ENCODE data around the gene PLEKHA3. TPM values are rescaled to one million over a fixed set of nuclear protein-coding genes. Genes with fewer than 3 reads are reported as not detected.

The PLEKHA3 gene
- total RNA-seq = 28.2 TPM
- 10 to 100 TPM; 26.4 to 39.0 (median 27.7) TPM for polyA plus RNA-seq

DNA sequence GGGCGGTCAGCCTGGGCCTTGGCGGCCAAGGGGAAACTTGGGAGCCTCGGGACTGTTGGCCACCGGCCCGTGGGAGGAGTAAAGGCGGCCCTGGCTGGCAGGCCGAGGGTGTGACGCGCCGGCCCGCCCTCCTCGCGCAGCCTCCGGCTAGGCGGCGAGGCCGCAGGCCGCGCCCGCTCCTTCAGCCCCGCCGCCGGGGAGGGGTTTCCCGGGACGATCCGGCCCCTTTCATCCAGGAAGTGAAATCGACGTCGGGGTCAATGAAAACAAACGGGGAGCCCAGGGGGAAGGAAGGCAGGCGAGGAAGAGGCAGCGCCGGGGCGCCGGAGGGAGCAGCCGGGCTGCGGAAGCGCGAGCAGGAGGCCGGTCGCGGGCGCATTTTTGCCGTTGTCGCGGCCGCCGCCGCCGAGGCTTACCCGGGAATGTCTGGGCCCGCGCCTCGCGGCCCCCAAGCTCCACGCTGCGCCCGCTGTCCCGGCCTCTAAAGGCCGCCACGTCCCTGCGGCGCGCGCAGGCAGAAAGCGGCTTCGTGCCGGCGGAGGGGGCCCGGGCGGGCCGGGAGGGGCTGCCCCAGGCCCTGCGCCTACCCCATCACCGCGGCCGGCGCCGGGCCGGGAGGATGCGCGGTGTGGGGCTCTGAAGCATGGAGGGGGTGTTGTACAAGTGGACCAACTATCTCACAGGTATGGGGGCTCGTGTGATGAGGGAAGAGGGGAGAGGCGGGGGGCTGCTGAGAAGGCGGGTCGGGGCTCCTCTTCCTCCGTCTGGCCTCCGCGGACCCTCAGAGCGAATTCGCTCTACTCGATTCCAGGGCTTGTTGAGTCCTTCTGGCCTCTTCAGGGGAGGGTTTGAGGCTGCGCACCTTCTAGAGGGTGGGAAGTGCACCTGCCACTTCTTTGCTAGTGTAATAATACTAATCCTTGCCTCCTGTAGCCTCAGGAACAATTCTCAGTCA lies at the start of gene PLEKHA3:
PLEKHA3 (plus strand) TSS at position 231 of the 955 bp plus-strand sequence; CDS start at position 644, 413 bp downstream.
- H3K4me3 Mint-ChIP-seq = peak within 1 kb of the TSS; percentile 96 to 98 (median 98)
- peaks cover 2% of the 10 kb centered on the region for H3K36me3 Mint-ChIP-seq
- H3K27me3 Mint-ChIP-seq = peaks cover 11% of the 10 kb centered on the region
- peak; percentile 46 to 49 for ATAC-seq (ENCODE audit: low read depth in 2 of 2)
- Histone ChIP-seq H3K27ac (ENCODE audit: insufficient read depth, low read length, poor library complexity, severe bottlenecking) (peak within 1 kb of the TSS; percentile 95), H3K9me3 (ENCODE audit: control insufficient read depth in 2 of 2, low read length in 2 of 2) (no peaks in the 10 kb centered on the region), H3K27me3 (ENCODE audit: control insufficient read depth, insufficient read depth, low read length) (no peaks in the 10 kb centered on the region), H3K4me1 (ENCODE audit: control insufficient read depth, insufficient read depth, low read length, poor library complexity, severe bottlenecking) (peaks cover 53% of the 10 kb centered on the region), H3K4me3 (ENCODE audit: low read depth, low read length) (peak within 1 kb of the TSS; percentile 98), H3K36me3 (ENCODE audit: control insufficient read depth, insufficient read depth, low read length) (no peaks in the 10 kb centered on the region)
- peaks cover 26 to 61% (median 48%) of the 10 kb centered on the region in 4 donors for H3K4me1 Mint-ChIP-seq
- peak; percentile 66 to 85 (median 79) for DNase-seq
- no peaks in the 10 kb centered on the region for H3K9me3 Mint-ChIP-seq
- H3K27ac Mint-ChIP-seq = peak within 1 kb of the TSS; percentile 97 to 99 (median 99)

DNA sequence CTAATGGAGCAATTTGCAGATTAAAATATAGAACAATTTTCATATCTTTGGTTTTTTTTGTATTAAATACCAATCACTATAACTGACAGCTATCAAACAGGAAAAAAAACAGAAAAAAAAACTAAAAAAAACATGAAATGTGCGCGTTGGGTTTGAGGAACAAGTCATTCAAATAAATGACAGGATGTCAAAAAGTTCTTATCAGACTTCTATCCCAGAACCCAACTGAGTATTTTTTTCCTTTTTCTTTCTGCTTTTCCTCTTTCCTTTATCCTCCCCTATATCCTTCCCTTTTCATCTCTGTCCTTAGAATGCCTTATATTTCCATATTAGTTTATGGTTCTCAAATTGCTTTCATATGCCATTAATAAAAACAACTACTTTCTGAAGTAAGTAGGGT lies 43.6 kb upstream of the PLEKHA3 start:
- Histone ChIP-seq H3K4me1 (ENCODE audit: control insufficient read depth, insufficient read depth, low read length, poor library complexity, severe bottlenecking) (no peaks in the 10 kb centered on the region), H3K27ac (ENCODE audit: insufficient read depth, low read length, poor library complexity, severe bottlenecking) (no peak overlapping the region), H3K36me3 (ENCODE audit: control insufficient read depth, insufficient read depth, low read length) (peaks cover 77% of the 10 kb centered on the region), H3K9me3 (ENCODE audit: control insufficient read depth in 2 of 2, low read length in 2 of 2) (no peaks in the 10 kb centered on the region), H3K4me3 (ENCODE audit: low read depth, low read length) (no peak overlapping the region), H3K27me3 (ENCODE audit: control insufficient read depth, insufficient read depth, low read length) (no peaks in the 10 kb centered on the region)
- peaks cover 0 to 3% (median 0%) of the 10 kb centered on the region in 4 donors for H3K4me1 Mint-ChIP-seq
- no peak overlapping the region for H3K27ac Mint-ChIP-seq
- ATAC-seq (ENCODE audit: low read depth in 2 of 2) (no peak), DNase-seq (no peak)
- H3K9me3 Mint-ChIP-seq = no peaks in the 10 kb centered on the region
- peaks cover 39% of the 10 kb centered on the region for H3K36me3 Mint-ChIP-seq
- no peaks in the 10 kb centered on the region for H3K27me3 Mint-ChIP-seq
- H3K4me3 Mint-ChIP-seq = no peak overlapping the region

DNA sequence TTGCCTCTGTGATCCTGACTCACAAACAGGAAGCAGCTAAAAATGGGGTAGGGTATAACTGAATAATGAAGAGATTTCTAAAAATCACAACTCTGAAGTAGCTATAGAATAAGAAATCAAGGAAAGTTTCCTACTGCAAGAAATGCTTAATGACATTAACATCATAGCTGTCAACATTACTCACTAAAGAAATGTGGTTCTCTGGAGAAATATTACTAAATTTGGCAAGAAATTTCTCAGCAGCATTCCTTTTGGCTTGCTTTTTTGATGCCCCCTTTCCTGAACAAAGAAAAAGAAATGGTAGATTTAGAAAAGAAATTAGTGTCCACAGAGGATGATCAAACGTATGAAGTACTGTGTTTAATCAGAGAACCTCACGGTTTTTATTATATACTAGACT lies 38.8 kb upstream of the PLEKHA3 start:
- H3K4me3 ChIP-seq (ENCODE audit: low read depth, low read length) = no peak overlapping the region
- DNase-seq = no peak
- no peaks in the 10 kb centered on the region for H3K9me3 ChIP-seq (ENCODE audit: control insufficient read depth in 2 of 2, low read length in 2 of 2)
- no peaks in the 10 kb centered on the region for H3K4me1 ChIP-seq (ENCODE audit: control insufficient read depth, insufficient read depth, low read length, poor library complexity, severe bottlenecking)
- peaks cover 78% of the 10 kb centered on the region for H3K36me3 ChIP-seq (ENCODE audit: control insufficient read depth, insufficient read depth, low read length)
- Mint-ChIP-seq H3K9me3 (no peaks in the 10 kb centered on the region), H3K4me3 (no peak overlapping the region), H3K27ac (peak overlapping the region in 1 of 3 donors; percentile 3), H3K27me3 (no peaks in the 10 kb centered on the region), H3K36me3 (peaks cover 48% of the 10 kb centered on the region), H3K4me1 (peaks cover 8 to 16% (median 12%) of the 10 kb centered on the region in 4 donors)
- no peaks in the 10 kb centered on the region for H3K27me3 ChIP-seq (ENCODE audit: control insufficient read depth, insufficient read depth, low read length)
- no peak overlapping the region for H3K27ac ChIP-seq (ENCODE audit: insufficient read depth, low read length, poor library complexity, severe bottlenecking)
- no peak for ATAC-seq (ENCODE audit: low read depth in 2 of 2)

- peak overlapping the region in 2 of 3 donors; percentile 92 to 95 for H3K27ac Mint-ChIP-seq
- H3K9me3 Mint-ChIP-seq = no peaks in the 10 kb centered on the region
- peaks cover 24% of the 10 kb centered on the region for H3K4me1 ChIP-seq (ENCODE audit: control insufficient read depth, insufficient read depth, low read length, poor library complexity, severe bottlenecking)
- no peaks in the 10 kb centered on the region for H3K27me3 Mint-ChIP-seq
- H3K36me3 Mint-ChIP-seq = peaks cover 21% of the 10 kb centered on the region
- DNase-seq = peak in 1 of 3 donors; percentile 6
- H3K9me3 ChIP-seq (ENCODE audit: control insufficient read depth in 2 of 2, low read length in 2 of 2) = no peaks in the 10 kb centered on the region
- peaks cover 23 to 46% (median 38%) of the 10 kb centered on the region in 4 donors for H3K4me1 Mint-ChIP-seq
- peaks cover 32% of the 10 kb centered on the region for H3K36me3 ChIP-seq (ENCODE audit: control insufficient read depth, insufficient read depth, low read length)
- ATAC-seq (ENCODE audit: low read depth in 2 of 2) = no peak
- H3K27ac ChIP-seq (ENCODE audit: insufficient read depth, low read length, poor library complexity, severe bottlenecking) = peak overlapping the region; percentile 98
- no peaks in the 10 kb centered on the region for H3K27me3 ChIP-seq (ENCODE audit: control insufficient read depth, insufficient read depth, low read length)
- peak overlapping the region; percentile 90 to 99 (median 95) for H3K4me3 Mint-ChIP-seq
- peak overlapping the region; percentile 88 for H3K4me3 ChIP-seq (ENCODE audit: low read depth, low read length)
Observed at GRCh38 chr2:178448968-178449661, 31.1 kb upstream of the PLEKHA3 start.

DNA sequence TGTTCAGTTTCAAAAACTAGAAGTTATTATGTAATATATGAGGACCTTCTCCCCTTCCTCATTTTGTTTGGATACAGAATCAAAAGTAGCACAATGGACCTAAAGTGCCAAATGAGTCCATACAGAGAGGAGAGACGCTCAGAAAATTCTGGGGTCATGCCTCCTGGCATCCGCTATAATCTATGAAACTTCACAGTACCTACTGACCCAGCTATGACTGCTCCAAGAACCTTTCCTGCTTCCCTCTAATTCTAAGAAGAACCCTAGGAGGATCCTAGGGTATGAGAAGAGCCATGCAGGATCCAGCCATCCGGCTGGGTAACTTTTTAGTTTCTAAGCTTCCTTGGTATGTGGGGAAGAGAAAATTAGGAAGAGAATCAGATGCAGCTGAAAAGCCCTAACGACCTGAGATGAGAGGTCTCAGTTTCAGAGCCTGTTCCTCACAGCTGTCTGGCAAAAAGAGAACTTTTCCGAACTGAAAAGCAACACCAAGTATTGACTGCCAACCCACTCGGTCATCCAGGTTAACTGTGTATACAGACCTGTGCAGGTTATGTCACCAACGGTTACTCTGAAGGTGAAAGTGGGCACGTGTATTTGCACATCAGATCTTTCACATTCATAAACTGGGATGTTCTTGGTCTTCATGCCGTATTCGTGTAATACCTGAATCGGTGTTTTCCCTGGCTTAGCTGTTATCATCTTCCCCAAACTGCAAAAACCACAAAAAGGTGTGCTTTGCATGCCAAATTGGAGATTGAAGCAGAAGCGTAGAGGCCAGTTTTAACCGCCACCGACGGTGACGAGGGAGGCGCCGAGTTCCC lies 30.3 kb upstream of the PLEKHA3 start:
- DNase-seq (peak in 1 of 3 donors; percentile 2), ATAC-seq (ENCODE audit: low read depth in 2 of 2) (no peak)
- H3K36me3 ChIP-seq (ENCODE audit: control insufficient read depth, insufficient read depth, low read length) = peaks cover 30% of the 10 kb centered on the region
- no peaks in the 10 kb centered on the region for H3K9me3 ChIP-seq (ENCODE audit: control insufficient read depth in 2 of 2, low read length in 2 of 2)
- H3K27me3 ChIP-seq (ENCODE audit: control insufficient read depth, insufficient read depth, low read length) = no peaks in the 10 kb centered on the region
- peak overlapping the region; percentile 88 to 95 (median 92) for H3K27ac Mint-ChIP-seq
- H3K4me1 ChIP-seq (ENCODE audit: control insufficient read depth, insufficient read depth, low read length, poor library complexity, severe bottlenecking) = peaks cover 24% of the 10 kb centered on the region
- H3K4me1 Mint-ChIP-seq = peaks cover 22 to 41% (median 34%) of the 10 kb centered on the region in 4 donors
- peak overlapping the region; percentile 98 for H3K27ac ChIP-seq (ENCODE audit: insufficient read depth, low read length, poor library complexity, severe bottlenecking)
- H3K4me3 ChIP-seq (ENCODE audit: low read depth, low read length) = peak overlapping the region; percentile 88
- no peaks in the 10 kb centered on the region for H3K9me3 Mint-ChIP-seq
- H3K27me3 Mint-ChIP-seq = no peaks in the 10 kb centered on the region
- peaks cover 15% of the 10 kb centered on the region for H3K36me3 Mint-ChIP-seq
- peak overlapping the region; percentile 90 to 99 (median 95) for H3K4me3 Mint-ChIP-seq

- DNase-seq = peak; percentile 79 to 86 (median 86)
- Mint-ChIP-seq H3K36me3 (peaks cover 11% of the 10 kb centered on the region), H3K4me1 (peaks cover 18 to 37% (median 31%) of the 10 kb centered on the region in 4 donors), H3K27me3 (peaks cover under 1% of the 10 kb centered on the region), H3K9me3 (no peaks in the 10 kb centered on the region), H3K27ac (peak overlapping the region in 2 of 3 donors; percentile 92 to 95), H3K4me3 (peak overlapping the region; percentile 90 to 99 (median 95))
- peak; percentile 52 for ATAC-seq (ENCODE audit: low read depth in 2 of 2)
- Histone ChIP-seq H3K4me1 (ENCODE audit: control insufficient read depth, insufficient read depth, low read length, poor library complexity, severe bottlenecking) (peaks cover 24% of the 10 kb centered on the region), H3K27me3 (ENCODE audit: control insufficient read depth, insufficient read depth, low read length) (no peaks in the 10 kb centered on the region), H3K27ac (ENCODE audit: insufficient read depth, low read length, poor library complexity, severe bottlenecking) (peak overlapping the region; percentile 98), H3K36me3 (ENCODE audit: control insufficient read depth, insufficient read depth, low read length) (peaks cover 24% of the 10 kb centered on the region), H3K9me3 (ENCODE audit: control insufficient read depth in 2 of 2, low read length in 2 of 2) (no peaks in the 10 kb centered on the region), H3K4me3 (ENCODE audit: low read depth, low read length) (peak overlapping the region; percentile 88)
Observed at GRCh38 chr2:178450524-178450773, 29.8 kb upstream of the PLEKHA3 start.
